Testis (tissue), 3 donors: Measurements from ENCODE around the gene C19orf47. TPM values are rescaled to one million over a fixed set of nuclear protein-coding genes. Genes with fewer than 3 reads are reported as not detected.
"Not testable (repeated sequence)": the region's sequence is repeated elsewhere in the genome, so short reads cannot be mapped to it uniquely, and the experiment has no call there.

ENCODE experiments used
- DNase-seq: peaks from one replicate; pipeline ENCODE4 v3.0.0-alpha.2; 2019
- H3K27ac ChIP-seq, 2 donors: fragments of 200-600 bp; sonication (generic); one replicate each; pipeline ENCODE4 v1.5.1; 2019
- H3K27me3 ChIP-seq: fragments of 200-600 bp; sonication (generic); one replicate; pipeline ENCODE4 v1.5.1; 2019
- H3K36me3 ChIP-seq: fragments of 200-600 bp; sonication (generic); one replicate; pipeline ENCODE4 v1.5.1; 2017; ENCODE audit warnings: low read depth; ENCODE audit errors: missing control alignments
- H3K4me1 ChIP-seq: fragments of 200-600 bp; sonication (generic); one replicate; pipeline ENCODE4 v1.5.1; 2019
- H3K4me3 ChIP-seq, 2 donors: fragments of 200-600 bp; sonication (generic); one replicate each; pipeline ENCODE4 v1.5.1; 2017 to 2019
- H3K9me3 ChIP-seq: fragments of 200-600 bp; sonication (generic); one replicate; pipeline ENCODE4 v1.5.1; 2017
- POLR2A ChIP-seq: fragments of 450-650 bp; IDR thresholded peaks from one replicate; pipeline ENCODE4 v1.6.1; 2017; ENCODE audit warnings: antibody characterized with exemption, mild to moderate bottlenecking, moderate library complexity
- WGBS, 2 donors: methylation state at CpG; one replicate each; pipeline ENCODE4 v1.1.5; 2018; 5-methylcytosine and 5-hydroxymethylcytosine counted together
- intact Hi-C: fragments of 100-400 bp; cut with DNase I; formaldehyde crosslinking; loops from one replicate; pipeline ENCODE4 v1.15.1; 2023; ENCODE audit warnings: low total_unique reads
- polyA plus RNA-seq: library from polyadenylated mRNA; stranded (reverse); fragments of 350-450 nt; fragmentation: Illumina TruSeq; extraction: RNeasy Lipid Tissue Mini Kit (QIAGEN cat#74804); gene quantifications from one replicate; pipeline ENCODE4 v1.2.3, GENCODE V29; 2014; ENCODE audit warnings: low read depth, low replicate concordance; ENCODE audit not compliant: insufficient read depth
- total RNA-seq, 2 donors: library from RNA; depleted of rRNA; stranded (reverse); fragments of >200 nt; gene quantifications; one replicate each; pipeline ENCODE4 v1.2.3, GENCODE V29; 2016
- TF ChIP-seq, protein P1 (sequence below), 3 experiments: fragments of 450-650 bp in 2 of 3; fragments of 200-600 bp in 1 of 3; sonication (generic) in 1 of 3; IDR thresholded peaks; one replicate each; pipeline ENCODE4 v1.5.1; 2016 to 2019; ENCODE audit warnings: antibody characterized with exemption in 3 of 3, mild to moderate bottlenecking in 2 of 3, moderate library complexity in 1 of 3

C19orf47 gene
- total and polyA plus RNA-seq, 3 donors from 2014 or later, result 48.9 to 62.2 (median 57.1) TPM

DNA sequence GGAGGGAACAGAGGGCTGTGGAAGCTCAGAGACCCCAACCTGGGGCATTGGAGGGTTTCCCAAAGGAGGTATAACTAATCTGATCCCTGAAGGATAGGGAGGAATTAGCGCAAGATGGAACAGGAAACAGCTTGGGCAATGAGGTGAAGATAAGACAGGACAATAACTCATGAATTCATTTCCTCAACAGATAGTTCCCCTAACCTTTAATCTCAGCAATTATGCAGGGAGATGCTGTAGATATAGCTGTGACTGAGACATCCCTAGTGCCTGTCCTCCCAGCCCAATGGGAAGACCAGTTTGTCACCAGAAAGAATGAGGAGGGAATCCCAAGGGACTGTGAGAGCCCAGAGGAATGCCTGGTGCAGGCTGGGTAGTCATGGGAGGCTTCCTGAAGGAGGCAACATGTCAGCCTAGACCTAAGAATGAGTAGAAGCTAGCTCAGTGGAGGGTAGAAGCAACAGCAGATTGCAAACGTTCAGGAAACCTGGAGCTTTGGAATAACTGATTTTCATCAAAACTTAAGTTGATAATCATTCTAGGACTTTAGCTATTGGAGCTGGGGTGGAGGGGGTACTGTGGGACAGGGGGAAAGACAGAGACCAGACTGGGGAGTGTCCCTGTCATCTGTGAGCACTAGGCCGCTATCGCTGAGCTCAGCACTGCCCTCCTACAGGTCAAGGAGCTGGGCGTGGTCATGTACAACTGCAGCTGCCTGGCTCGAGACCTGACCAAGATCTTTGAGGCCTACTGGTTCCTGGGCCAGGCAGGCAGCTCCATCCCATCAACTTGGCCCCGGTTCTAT lies 23.0 kb upstream of the C19orf47 start:
- Histone ChIP-seq H3K4me3 (no peak overlapping the region), H3K9me3 (no peaks in the 10 kb centered on the region), H3K36me3 (no peaks in the 10 kb centered on the region), H3K27ac (no peak overlapping the region), H3K4me1 (no peaks in the 10 kb centered on the region), H3K27me3 (no peaks in the 10 kb centered on the region)
- no peak for DNase-seq
- WGBS, 2 donors, result 84 to 96% methylated on average over 5 to 7 of the region's 7 CpGs
- TF ChIP-seq, protein P1, sequence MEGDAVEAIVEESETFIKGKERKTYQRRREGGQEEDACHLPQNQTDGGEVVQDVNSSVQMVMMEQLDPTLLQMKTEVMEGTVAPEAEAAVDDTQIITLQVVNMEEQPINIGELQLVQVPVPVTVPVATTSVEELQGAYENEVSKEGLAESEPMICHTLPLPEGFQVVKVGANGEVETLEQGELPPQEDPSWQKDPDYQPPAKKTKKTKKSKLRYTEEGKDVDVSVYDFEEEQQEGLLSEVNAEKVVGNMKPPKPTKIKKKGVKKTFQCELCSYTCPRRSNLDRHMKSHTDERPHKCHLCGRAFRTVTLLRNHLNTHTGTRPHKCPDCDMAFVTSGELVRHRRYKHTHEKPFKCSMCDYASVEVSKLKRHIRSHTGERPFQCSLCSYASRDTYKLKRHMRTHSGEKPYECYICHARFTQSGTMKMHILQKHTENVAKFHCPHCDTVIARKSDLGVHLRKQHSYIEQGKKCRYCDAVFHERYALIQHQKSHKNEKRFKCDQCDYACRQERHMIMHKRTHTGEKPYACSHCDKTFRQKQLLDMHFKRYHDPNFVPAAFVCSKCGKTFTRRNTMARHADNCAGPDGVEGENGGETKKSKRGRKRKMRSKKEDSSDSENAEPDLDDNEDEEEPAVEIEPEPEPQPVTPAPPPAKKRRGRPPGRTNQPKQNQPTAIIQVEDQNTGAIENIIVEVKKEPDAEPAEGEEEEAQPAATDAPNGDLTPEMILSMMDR (IDR thresholded peaks at IDR 0.05), result no peak
- TF ChIP-seq POLR2A, result no peak
- intact Hi-C loops, result no loop called here

DNA sequence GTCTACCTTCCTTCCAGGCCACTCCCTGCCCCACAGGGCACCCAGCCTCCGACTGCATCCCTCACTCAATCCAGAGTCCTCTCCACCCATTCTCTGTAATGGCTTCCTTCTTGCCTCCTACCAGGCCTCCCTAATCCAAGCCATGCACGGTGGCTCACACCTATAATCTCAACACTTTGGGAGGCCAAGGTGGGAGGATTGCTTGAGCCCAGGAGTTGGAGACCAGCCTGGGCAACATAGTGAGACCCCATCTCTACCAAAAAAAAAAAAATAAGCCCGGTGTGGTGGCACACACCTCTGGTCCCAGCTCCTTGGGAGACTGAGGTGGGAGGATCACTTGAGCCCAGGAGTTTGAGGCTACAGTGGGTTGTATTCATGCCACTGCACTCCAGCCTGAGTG lies 22.1 kb upstream of the C19orf47 start:
- intact Hi-C loops, DNase-seq, H3K36me3 ChIP-seq: not testable (repeated sequence)

DNA sequence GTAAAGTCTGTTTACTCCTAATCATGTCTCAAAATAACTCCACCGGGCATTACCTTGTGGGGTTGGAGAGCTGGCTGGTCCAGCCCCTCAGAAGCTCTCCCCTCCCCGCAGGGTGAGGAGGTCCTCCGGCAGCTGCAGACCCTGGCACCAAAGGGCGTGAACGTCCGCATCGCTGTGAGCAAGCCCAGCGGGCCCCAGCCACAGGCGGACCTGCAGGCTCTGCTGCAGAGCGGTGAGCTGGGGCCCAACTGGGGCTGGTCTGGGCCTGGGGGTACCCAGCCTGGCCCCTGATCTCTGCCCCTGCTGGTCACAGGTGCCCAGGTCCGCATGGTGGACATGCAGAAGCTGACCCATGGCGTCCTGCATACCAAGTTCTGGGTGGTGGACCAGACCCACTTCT lies 21.6 kb upstream of the C19orf47 start:
- intact Hi-C loops, result no loop called here
- WGBS, 2 donors, result 90 to 92% methylated on average over 4 to 12 of the region's 12 CpGs
- peaks cover 3% of the 10 kb centered on the region for H3K4me1 ChIP-seq
- no peak overlapping the region for H3K4me3 ChIP-seq
- no peak overlapping the region for H3K27ac ChIP-seq
- H3K27me3 ChIP-seq, result no peaks in the 10 kb centered on the region
- TF ChIP-seq POLR2A, result no peak
- TF ChIP-seq, protein P1 (IDR thresholded peaks at IDR 0.05), result no peak
- no peaks in the 10 kb centered on the region for H3K9me3 ChIP-seq
- DNase-seq, result no peak
- H3K36me3 ChIP-seq, result no peaks in the 10 kb centered on the region

More for the DNA sequence above, 22.1 kb upstream of the C19orf47 start:
- not testable (repeated sequence) for H3K4me1 ChIP-seq, H3K4me3 ChIP-seq, H3K27me3 ChIP-seq, H3K9me3 ChIP-seq, H3K27ac ChIP-seq
- WGBS, 2 donors, result 82 to 93% methylated on average over 3 of the region's 3 CpGs

DNA sequence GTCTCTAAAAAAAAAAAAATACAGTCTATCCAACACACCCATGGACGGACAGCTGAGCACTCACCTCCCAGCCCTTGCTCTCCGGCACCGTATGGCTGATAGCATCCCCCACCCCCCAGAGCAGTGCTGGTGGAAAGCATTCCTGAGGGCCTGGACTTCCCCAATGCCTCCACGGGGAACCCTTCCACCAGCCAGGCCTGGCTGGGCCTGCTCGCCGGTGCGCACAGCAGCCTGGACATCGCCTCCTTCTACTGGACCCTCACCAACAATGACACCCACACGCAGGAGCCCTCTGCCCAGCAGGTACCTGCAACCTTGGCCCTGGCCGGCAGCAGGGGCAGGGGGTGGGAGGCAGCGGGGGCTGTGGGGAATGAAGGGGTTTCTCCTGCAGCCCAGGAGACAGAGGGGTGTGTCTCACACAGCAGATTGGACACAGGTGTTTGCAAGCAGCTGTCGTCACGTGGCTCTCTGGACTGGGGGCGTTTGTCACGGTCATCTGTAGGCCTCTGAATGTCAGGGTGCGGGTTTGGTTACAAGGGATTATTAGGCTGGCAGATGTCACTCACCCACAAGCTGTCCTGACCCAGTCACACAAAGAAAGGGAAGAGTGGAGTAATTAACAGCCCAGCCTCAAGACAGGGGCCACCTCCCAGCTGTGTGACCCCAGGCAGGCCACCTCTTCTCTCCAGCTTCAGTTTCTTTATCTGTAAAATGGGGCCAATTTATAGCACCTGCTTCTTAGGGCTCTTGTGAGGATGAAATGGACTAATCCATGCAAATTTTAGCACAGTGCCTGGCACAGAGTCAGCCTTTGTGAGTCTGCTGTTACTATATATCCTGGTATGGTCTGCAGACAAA lies 19.6 kb upstream of the C19orf47 start:
- WGBS, 2 donors, result 85 to 86% methylated on average over 14 to 16 of the region's 16 CpGs
- intact Hi-C loops, result no loop called here
- Histone ChIP-seq H3K27ac (no peak overlapping the region), H3K4me3 (no peak overlapping the region), H3K27me3 (no peaks in the 10 kb centered on the region), H3K9me3 (no peaks in the 10 kb centered on the region), H3K4me1 (peaks cover 3% of the 10 kb centered on the region), H3K36me3 (no peaks in the 10 kb centered on the region)
- TF ChIP-seq, protein P1 (IDR thresholded peaks at IDR 0.05), result no peak
- no peak for TF ChIP-seq POLR2A
- DNase-seq, result no peak
